GM19463 (cell line): ENCODE data around the gene KCNA5.

Source experiments
- ATAC-seq: cut with Tn5 transposase; IDR thresholded peaks from one replicate; pipeline ENCODE4 v1.9.1; 2021; ENCODE audit warnings: mild to moderate bottlenecking, moderate library complexity; ENCODE audit not compliant: unreplicated experiment

KCNA5 gene

DNA sequence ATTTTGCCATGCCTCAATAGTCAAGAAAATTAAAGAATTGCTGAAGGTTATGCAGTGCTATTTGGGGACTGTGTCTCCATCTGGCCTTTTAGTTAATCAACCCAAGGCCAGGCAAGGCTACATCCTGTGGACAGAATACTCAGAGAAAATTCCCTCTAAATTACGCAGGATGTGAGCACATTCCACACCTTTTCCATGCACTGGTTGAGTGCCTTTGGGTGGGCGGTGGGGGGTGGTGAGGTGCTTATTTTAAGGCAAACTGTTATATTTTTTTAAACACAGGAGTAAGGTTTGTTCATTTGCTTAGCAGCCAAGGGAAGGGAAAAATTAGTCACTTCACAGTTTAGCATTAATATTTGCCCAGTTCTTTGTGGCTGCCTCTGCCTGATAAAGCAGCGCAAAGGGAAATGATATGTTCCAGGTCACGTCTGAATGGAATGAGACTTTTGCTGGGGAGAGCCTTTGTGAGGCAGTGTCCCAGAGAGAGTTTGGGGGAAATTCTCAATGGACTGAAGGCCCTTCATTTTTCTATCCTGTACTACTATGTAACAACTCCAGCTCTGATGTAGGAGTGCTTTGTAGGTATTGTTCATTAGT, 17.2 kb upstream of the KCNA5 start:
- ATAC-seq, result no peak

DNA sequence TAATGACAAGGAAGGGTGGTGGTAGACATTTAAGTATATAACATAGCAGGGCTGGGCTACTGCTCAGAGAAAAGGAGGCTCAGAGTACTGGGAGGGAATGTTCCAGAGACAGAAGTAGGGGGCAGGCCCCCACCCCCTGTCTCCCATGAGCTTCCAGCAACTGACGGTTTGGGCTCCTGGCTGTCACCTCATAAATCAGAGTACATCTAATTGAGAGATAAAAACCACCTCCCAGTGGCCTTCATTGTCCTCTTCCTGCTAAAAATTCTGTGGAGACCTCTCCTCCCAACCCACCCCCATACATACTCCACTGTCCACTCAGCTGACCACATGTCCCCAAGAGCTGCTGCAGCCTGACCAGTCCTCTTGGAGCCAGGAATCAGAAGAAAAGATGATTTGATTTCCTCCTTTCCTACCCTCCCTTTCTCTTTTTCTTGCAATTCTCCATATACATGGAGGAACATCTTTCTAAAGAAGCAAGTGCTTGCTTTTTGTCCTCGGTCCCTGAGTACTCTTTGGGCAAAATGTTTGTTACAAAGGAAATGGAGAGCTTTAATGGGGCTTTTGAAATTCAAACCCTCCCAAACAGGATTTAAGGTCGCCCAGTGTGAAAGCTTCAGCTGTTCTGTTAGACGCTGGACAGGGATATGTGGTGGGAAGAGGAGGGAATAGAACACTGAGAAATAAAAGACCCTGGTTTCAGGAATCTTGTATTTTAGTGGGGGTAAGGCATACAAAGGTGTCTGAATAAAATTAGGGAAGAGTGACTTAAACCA, 16.4 kb upstream of the KCNA5 start:
- no peak for ATAC-seq

DNA sequence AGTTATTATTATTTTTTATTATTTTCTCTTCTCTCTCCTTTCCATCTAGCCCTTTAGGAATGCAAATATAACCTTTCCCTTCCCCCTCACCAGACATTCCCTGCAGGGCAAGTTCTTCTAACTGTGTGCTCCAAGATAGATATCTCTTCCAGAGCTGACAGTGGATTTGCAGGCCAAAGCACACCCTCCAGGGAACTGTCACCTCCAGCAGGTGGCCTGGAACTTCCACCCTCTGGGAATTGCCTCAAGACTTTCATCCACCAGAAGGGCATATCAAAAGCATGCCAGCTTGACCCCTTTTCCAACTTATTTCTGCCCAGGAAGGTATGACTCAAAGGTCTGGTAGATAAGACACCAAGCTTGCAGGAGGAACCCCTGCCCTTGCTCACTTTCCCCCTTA, 13.6 kb upstream of the KCNA5 start:
- ATAC-seq, result no peak

DNA sequence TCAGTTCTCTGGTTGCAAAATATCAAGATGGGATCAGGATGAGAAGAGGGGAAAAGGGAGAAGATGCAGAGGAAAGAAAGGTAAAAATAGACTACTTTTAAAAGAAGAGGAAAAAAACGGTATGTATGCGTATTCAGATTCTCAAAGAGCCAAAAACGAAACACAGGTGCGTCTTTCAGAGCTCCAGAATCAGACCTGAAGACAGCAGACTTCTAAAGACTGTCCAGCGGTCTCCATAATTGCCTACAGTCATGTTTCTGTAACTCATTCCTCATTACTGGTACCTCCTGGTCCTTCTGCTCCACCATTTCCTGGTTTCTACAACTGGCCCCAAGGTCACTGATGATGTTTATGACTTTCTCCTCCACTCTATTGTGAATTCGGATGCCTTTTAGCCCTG, 12.4 kb upstream of the KCNA5 start:
- no peak for ATAC-seq

DNA sequence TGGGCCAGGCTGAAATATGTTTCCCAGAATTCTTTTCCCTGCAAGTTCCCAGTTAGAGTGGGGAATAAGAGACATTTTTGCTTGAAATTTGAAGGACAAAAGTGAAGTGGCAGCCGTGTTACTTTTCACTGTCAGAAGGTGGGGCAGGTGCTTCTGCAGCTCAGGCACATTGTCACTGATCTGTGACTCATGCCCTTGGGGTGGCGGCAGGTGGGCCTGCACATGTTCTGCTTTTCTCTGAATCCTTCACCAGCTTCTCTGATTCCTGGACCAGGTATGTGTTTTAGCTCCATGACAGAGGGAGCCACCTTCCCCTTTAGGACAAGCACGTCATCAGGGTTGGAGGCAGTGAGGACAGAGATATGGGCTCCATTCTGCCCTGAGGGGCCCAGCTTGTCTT, 11.7 kb upstream of the KCNA5 start:
- ATAC-seq, result no peak

DNA sequence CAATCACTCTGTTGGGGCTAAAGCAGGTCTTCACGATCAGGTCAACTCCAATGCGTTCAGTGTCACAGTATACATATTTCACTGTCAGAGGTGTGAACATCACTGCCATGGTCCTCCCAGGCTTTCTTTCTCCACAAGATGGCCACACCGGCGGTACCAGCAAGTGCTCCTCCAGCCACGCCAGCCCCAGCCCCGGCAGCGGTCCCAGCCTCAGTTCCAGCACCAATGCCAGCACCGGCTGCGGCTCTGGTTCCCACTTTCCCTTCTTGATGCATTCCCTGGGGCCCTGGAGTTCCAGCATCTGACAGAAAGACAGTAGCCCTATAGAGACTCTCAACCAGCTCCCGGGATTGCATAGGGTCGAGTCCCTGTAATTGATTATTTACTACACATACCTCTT, 10.9 kb upstream of the KCNA5 start:
- no peak for ATAC-seq

DNA sequence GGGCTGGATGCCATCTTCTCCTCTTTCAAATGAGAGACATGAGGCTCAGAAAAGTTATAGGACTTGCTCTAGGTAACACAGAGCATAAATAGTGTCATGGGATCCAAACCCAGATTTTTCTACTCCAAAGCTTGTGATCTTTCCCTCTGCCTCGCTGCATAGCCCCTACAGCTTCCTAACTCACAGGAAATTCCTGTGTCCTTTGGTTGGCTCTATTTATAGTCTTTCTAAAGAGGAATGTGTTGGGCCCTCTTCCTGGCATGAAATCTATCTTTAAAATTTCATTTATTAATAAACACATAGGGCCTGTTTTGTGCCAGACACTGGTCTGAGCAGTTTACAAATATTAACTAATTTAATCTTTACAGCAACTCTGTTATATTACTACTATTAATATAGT, 9.8 kb upstream of the KCNA5 start:
- ATAC-seq, result no peak

DNA sequence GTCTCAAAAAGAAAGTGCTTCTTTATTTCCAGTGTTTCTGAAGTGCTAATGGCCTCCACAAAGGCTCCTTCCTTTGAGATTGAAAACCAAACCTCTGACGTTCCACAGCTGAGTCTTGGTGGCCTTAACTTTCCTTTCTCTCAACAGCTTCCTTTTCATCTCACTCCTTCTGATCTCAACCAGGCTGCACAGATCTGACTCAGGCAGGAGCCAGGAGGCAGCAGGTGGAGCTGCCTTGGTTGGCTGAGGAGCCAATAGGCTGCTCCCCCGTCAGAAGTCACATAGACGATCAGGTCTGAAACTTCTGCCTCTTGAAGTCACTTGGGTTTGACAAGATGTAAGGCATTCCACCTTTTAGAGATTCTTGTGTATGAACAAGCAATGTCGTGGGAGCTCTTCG, 9.1 kb upstream of the KCNA5 start:
- no peak for ATAC-seq

DNA sequence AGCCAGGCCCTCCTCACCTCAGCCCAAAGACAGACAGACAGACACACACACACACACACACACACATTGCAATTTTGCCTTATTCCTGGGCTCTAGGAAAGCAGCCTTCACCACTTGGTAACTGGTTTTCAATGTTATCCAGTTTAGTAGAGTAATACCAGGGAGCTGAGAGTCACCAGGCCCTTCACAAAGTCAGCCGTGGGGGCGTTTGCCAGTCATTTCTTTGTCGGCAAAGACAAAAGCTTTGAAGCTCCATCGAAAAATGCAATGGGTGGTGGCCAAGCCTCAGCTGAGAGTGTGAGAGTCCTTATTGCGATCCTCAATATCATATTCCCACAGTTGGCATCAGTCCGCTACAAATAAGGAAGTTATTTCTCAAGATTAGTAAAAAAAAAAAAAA, 8.1 kb upstream of the KCNA5 start:
- no peak for ATAC-seq

DNA sequence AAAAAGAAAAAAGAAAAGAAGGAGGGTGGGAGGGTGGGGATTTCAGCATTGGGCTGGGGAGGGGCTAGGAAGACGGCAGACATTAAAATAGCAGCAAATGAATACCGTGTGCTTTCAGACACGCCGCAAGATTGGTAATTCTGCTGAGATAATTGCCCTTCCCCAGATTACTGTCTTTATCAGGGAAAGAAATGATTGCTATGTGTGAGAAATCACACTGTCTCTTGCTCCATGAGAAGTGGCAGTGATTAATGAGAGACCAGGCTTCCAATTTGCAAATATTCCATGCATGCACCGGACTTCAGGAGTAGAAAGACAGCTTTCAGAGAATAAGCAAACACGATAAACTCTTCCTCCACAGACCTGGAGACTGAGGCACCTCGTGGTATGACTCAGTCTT, 7.6 kb upstream of the KCNA5 start:
- ATAC-seq, result no peak

DNA sequence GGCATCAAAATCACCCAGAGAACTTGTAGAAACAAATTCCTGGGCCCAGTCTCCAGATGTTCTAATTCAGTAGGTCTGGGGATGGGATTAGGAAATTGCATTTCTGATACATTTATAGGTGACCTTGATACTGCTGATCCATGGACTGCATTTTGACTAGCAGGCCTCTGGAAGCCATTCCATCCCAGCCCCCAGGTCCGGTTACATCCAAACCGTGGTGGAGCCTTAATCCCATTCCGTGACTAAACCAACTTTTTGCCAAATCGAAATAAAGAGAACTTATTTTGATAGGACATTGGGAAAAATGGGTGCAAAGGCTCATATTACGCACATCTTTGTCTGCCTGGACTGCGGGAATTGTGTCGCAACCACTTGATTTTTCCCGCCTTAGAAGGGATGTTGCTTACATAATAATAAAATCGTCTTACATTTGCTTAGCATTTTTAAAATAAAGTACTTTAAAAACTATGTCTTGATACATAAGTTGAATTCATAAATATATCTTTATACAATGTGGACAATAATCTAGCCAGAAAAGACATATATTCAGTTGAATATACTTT, 5.8 kb upstream of the KCNA5 start:
- no peak for ATAC-seq

DNA sequence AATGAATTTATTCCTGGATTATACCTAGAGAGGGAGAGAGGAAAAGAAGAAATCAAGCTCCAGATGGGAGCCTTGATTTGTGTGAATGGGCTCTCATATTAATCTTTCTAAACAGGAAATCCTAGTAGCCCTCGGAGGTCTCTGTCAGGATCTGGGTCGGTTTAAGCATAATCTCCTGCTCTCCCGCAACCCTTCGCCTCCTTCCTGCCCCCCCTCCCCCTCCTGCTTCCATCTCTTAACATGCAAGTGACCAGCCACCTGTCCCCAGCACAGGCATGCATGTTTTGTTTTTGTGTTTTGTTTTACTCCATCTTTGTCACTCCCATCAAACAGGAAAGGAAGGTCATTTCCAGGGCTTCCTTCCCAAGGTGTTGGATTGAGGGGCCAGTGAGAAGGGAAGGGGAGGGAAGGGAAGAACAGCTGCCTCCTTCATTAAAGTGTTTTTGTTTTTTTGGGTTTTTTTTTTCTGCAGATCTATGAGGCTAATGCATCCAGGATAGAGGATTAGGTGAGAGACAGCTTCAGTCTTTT, 4.8 kb upstream of the KCNA5 start:
- ATAC-seq, result no peak

DNA sequence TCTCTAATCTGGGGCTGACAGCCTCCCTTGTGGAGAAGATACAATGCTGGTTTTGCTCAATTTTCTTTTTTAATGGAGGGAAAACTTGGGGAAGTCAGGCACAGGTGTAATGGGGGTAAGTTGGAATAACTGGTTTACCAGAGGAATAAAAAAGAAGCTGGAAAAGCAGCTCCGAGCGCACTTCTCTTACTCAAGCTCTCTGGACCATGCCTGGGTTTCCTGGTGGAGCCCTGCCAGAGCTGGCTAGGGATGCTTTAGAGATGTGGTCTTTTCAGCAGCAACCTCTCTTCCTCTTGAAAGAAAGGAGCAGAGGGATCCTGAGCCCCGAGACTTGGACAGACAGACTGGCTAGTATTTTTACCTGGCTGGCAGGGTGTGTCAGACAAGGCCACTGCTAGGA, 3.9 kb upstream of the KCNA5 start:
- no peak for ATAC-seq

DNA sequence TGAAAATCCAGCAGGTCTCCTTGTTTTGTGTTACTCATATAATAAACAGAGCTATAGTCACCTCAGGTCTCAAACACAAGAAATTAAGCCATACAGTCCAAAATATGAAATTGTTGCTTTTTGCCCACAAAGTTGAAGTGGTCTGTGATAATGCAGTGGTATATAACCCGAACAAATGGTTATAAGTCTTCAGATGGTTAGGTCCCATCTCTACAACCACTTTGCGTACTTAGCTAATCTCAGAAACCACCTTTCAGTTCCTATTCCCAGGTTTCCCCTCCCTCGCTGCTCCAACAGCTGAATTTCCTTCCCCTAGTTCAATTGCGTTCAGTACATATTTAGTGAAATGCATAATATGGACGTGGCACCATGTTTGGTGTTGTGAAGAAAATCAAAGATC, 3.3 kb upstream of the KCNA5 start:
- ATAC-seq, result no peak

DNA sequence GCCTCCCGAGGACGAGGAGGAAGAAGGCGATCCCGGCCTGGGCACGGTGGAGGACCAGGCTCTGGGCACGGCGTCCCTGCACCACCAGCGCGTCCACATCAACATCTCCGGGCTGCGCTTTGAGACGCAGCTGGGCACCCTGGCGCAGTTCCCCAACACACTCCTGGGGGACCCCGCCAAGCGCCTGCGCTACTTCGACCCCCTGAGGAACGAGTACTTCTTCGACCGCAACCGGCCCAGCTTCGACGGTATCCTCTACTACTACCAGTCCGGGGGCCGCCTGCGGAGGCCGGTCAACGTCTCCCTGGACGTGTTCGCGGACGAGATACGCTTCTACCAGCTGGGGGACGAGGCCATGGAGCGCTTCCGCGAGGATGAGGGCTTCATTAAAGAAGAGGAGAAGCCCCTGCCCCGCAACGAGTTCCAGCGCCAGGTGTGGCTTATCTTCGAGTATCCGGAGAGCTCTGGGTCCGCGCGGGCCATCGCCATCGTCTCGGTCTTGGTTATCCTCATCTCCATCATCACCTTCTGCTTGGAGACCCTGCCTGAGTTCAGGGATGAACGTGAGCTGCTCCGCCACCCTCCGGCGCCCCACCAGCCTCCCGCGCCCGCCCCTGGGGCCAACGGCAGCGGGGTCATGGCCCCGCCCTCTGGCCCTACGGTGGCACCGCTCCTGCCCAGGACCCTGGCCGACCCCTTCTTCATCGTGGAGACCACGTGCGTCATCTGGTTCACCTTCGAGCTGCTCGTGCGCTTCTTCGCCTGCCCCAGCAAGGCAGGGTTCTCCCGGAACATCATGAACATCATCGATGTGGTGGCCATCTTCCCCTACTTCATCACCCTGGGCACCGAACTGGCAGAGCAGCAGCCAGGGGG, 979 bp downstream of the KCNA5 start:
- no peak for ATAC-seq

DNA sequence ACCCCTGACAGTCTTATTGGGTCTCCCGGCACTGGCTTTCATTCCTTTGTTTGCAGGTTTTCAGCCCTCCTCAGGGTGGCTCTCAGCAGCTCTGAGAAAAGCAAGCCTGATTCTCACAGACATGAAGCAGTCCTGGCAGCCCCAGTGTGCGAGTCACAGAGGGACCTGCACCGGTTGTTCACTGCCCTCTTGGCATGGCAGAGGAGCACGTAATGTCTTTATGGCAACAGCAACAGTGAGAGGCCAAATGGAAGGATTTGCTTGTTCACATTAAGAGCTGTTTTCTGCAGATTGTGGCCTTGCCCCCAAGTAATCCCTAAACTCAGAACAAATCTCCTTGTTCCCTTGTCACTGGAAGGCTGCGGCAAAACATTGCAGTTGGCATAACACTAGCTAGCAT, 3.4 kb downstream of the KCNA5 start:
- no peak for ATAC-seq

DNA sequence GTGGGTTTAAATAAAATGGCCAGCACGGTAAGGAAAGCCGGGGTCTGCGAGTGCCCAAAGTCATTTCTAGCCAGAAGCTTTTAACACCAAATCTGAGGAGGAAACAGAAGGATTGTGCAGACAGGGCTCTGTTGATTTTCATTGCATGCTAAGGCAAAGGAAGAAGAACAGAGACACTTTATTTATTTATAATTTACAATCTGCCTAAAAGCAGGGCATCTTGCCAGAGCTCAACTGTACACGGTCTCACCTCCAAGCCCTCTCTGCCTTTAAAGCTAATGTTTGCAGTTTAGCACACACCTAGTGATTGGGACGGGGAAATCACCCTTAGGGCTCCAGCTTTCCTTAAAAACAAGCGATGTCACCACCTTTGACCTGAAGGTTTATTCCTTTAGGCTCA, 4.0 kb downstream of the KCNA5 start:
- ATAC-seq, result no peak

DNA sequence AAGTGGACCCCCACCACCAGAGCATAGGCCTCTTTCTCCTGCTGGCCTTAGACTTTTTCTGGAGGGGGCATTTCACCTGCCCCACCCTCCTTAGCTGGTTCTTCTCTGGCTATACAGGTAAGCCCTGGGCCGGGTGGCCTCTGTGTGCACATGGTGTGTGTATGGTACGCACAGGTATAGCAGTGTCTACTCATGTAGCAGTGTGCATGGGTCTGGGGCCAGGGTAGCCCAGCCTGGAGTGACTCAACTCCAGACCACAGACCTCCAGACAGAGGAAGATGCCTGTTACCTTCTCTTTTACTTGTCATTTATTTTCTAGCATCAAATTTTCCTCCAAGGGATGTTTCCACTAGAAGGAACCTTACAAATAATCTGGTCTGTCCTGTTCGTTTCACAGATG, 6.9 kb downstream of the KCNA5 start:
- no peak for ATAC-seq

DNA sequence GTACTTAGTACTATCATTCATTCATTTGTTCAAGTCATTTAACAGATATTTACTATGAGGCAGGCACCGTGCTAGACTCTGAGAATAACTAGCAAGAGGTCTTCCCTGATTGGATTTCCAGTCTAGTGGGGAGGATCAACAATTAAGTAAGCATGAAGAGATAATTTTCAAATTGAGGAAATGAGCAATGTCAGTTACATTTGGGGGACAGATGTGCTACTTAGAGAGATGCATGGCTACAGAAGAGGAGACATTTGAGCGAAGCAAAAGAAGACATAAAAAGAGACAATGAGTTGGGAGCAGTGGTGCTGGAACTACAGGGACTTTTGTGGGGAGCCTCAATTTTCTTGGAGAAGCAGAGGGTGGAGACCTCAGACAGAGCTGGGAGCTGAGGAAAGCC, 7.7 kb downstream of the KCNA5 start:
- no peak for ATAC-seq

DNA sequence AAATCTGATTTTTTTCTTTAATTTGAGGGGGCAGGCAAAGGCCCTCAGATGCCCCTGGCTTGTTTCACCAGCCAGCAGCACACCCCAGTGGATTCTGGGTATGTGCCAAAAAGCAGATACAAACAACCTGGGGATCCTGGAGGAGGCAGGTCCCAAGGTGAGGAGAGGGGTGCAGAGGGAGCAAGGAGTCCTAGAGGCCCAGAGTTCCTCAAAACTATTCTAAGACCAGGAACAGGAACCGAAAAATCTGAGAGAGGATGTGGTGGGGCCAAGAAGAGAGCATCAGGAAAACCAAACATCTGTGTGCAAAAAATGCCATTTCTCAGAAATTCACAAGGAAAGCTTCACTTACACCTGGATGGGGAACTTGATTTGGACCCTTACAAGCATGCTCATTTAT, 8.2 kb downstream of the KCNA5 start:
- ATAC-seq, result no peak

DNA sequence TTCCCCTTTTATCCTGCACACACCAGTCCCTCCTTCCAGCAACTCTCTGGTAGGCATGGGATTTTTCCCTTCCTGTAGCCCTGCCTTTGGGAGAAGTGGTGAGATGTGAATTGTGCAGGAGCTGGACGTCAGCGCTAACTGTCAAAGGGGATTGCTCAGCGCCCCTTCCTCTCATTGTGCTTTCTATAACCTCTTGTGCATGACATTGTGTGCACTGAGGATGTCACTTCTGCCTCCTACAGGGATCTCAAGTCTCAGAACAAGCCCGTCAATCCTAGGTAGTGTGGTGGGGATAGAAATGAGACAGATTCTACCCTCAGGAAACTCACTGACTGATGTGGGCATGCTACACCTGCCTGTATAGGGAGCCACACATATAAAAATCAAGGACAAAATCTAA, 8.7 kb downstream of the KCNA5 start:
- ATAC-seq, result no peak
